ENCODE data around the gene GPR18.

Gene GPR18

DNA sequence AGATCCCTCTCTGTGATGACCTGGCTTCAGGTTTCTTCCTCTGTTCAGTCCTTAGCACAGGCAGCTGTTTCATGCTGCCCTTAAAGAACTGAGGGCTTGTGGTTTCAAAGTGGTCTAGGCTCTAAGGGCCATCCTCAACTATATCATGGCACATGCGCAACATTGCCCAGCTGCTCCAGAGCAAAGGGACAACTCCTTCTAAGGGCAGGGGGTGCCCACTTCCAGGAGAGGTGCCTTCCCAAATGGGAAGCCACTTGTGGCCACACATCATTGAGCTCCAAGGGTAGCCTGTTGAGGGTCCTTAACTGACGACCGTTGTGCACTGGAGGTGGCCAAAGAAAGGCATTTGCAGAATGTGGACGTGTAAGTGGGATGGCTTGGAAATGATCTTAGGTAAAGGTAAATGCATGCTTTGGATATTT lies 41.8 kb upstream of the GPR18 start:
- Histone ChIP-seq H3K4me1 (ENCODE audit: control insufficient read depth in 1 of 2, insufficient read depth in 2 of 2, low read length in 2 of 2) (peaks cover 7 to 8% of the 10 kb centered on the region in 2 donors), H3K27ac (ENCODE audit: low read length) (no peak overlapping the region)

DNA sequence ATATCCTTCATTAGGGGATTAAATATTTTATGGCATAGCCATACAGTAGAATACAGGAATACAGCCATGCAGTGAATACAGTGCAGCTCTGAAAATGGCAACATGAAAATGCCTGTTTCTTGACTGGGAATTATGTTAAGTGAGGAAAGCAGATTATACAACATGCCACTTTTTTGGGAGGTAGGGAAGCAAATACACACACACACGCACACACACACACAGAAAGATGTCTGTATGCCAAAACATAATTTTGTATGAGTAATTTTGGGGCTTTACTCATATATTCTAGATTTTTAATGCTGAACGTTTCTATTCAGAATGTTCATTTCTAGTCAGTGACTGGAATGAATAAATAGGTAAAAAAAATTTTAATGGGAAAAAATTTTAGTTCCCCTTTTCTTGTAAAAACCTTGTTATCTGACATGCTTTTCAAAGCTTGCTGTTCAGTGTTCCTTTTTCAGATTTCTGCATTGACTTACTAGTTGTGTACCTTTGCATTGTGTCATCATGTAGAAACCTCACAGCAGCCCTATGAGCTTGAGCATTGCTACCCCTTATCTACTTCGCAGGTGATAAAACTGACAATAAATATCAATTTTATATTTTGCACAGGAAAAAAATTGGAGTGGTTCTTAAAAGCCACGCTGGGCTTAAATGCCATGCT lies 41.2 kb upstream of the GPR18 start:
- H3K4me3 ChIP-seq (ENCODE audit: low read depth in 1 of 2, low read length in 2 of 2) = no peak overlapping the region
- no peaks in the 10 kb centered on the region for H3K27me3 ChIP-seq (ENCODE audit: low read depth, low read length)
- peaks cover 8 to 11% of the 10 kb centered on the region in 2 donors for H3K4me1 ChIP-seq (ENCODE audit: control insufficient read depth in 1 of 2, insufficient read depth in 2 of 2, low read length in 2 of 2)
- H3K36me3 ChIP-seq (ENCODE audit: control insufficient read depth in 1 of 2, insufficient read depth in 2 of 2, low read length in 2 of 2) = peaks cover 7 to 11% of the 10 kb centered on the region in 2 donors
- H3K27ac ChIP-seq (ENCODE audit: low read length) = no peak overlapping the region
- H3K9me3 ChIP-seq (ENCODE audit: control insufficient read depth in 1 of 2, low read length in 2 of 2) = no peaks in the 10 kb centered on the region

More for the DNA sequence above, 41.8 kb upstream of the GPR18 start:
- Histone ChIP-seq H3K9me3 (ENCODE audit: control insufficient read depth in 1 of 2, low read length in 2 of 2) (no peaks in the 10 kb centered on the region), H3K27me3 (ENCODE audit: low read depth, low read length) (no peaks in the 10 kb centered on the region), H3K4me3 (ENCODE audit: low read depth in 1 of 2, low read length in 2 of 2) (no peak overlapping the region), H3K36me3 (ENCODE audit: control insufficient read depth in 1 of 2, insufficient read depth in 2 of 2, low read length in 2 of 2) (peaks cover 7 to 10% of the 10 kb centered on the region in 2 donors)

DNA sequence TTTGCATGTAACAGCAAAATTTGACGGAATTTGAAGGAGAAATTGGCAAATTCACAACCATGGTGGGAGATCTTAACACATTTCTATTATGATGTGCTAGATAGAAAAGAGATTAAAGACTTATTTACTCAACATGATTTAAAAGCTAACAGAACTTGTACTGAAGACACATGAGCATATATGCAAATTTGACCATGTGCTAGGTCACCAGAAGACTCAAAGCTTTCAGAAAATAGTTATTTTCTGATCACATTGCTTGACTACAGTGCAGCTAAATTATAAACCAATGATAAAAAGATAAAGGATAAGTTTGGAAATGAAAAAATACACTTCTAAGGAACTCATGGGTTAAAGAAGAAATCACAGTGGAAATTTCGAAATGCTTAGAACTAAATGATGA lies 39.9 kb upstream of the GPR18 start:
- no peak overlapping the region for H3K4me3 ChIP-seq (ENCODE audit: low read depth in 1 of 2, low read length in 2 of 2)
- peaks cover 8 to 11% of the 10 kb centered on the region in 2 donors for H3K4me1 ChIP-seq (ENCODE audit: control insufficient read depth in 1 of 2, insufficient read depth in 2 of 2, low read length in 2 of 2)
- H3K36me3 ChIP-seq (ENCODE audit: control insufficient read depth in 1 of 2, insufficient read depth in 2 of 2, low read length in 2 of 2) = peaks cover 11 to 12% of the 10 kb centered on the region in 2 donors
- no peaks in the 10 kb centered on the region for H3K9me3 ChIP-seq (ENCODE audit: control insufficient read depth in 1 of 2, low read length in 2 of 2)
- no peak overlapping the region for H3K27ac ChIP-seq (ENCODE audit: low read length)
- H3K27me3 ChIP-seq (ENCODE audit: low read depth, low read length) = no peaks in the 10 kb centered on the region

DNA sequence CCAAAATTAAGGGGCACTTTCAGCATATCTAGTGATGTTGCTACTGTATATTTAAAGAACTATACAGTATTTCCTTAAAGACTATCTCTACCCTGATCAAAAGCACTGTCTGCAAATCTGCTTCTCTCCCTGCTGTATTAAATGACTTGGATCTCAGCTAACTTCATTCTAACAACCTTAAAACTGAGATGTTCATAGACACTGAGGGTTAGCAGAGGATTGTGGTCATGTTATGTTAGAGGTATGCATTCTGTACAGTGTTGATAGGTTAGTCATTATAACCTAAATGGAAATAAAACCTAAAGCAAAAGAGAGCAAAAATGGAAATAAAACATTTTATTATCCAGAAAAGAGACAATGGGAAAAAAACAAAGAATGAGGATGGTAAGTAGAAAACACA lies 39.2 kb upstream of the GPR18 start:
- Histone ChIP-seq H3K27me3 (ENCODE audit: low read depth, low read length) (no peaks in the 10 kb centered on the region), H3K4me1 (ENCODE audit: control insufficient read depth in 1 of 2, insufficient read depth in 2 of 2, low read length in 2 of 2) (peaks cover 8 to 11% of the 10 kb centered on the region in 2 donors), H3K9me3 (ENCODE audit: control insufficient read depth in 1 of 2, low read length in 2 of 2) (no peaks in the 10 kb centered on the region), H3K4me3 (ENCODE audit: low read depth in 1 of 2, low read length in 2 of 2) (no peak overlapping the region), H3K36me3 (ENCODE audit: control insufficient read depth in 1 of 2, insufficient read depth in 2 of 2, low read length in 2 of 2) (peaks cover 11 to 16% of the 10 kb centered on the region in 2 donors), H3K27ac (ENCODE audit: low read length) (no peak overlapping the region)

DNA sequence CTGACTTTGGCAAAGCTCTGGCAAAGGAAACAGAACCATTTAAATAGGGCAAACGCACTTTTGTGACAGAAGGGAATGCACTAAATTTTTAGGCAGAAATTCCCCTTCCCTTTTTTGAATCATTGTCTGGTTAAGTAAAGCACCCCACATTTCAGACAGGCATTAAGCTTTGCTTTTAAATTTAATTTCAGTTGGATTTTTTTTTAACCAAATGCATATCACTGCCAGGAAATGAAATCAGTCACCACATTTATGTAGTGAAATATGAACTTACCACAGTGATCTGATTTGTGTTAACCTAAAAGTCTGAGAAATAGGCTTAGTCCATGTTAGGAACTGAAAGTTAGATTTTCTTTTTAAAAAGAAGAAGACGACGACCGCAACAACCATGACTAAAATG lies 38.2 kb upstream of the GPR18 start:
- peaks cover 11 to 16% of the 10 kb centered on the region in 2 donors for H3K36me3 ChIP-seq (ENCODE audit: control insufficient read depth in 1 of 2, insufficient read depth in 2 of 2, low read length in 2 of 2)
- H3K27ac ChIP-seq (ENCODE audit: low read length) = peak overlapping the region; percentile 7
- no peak overlapping the region for H3K4me3 ChIP-seq (ENCODE audit: low read depth in 1 of 2, low read length in 2 of 2)
- H3K27me3 ChIP-seq (ENCODE audit: low read depth, low read length) = no peaks in the 10 kb centered on the region
- peaks cover 8 to 11% of the 10 kb centered on the region in 2 donors for H3K4me1 ChIP-seq (ENCODE audit: control insufficient read depth in 1 of 2, insufficient read depth in 2 of 2, low read length in 2 of 2)
- no peaks in the 10 kb centered on the region for H3K9me3 ChIP-seq (ENCODE audit: control insufficient read depth in 1 of 2, low read length in 2 of 2)

DNA sequence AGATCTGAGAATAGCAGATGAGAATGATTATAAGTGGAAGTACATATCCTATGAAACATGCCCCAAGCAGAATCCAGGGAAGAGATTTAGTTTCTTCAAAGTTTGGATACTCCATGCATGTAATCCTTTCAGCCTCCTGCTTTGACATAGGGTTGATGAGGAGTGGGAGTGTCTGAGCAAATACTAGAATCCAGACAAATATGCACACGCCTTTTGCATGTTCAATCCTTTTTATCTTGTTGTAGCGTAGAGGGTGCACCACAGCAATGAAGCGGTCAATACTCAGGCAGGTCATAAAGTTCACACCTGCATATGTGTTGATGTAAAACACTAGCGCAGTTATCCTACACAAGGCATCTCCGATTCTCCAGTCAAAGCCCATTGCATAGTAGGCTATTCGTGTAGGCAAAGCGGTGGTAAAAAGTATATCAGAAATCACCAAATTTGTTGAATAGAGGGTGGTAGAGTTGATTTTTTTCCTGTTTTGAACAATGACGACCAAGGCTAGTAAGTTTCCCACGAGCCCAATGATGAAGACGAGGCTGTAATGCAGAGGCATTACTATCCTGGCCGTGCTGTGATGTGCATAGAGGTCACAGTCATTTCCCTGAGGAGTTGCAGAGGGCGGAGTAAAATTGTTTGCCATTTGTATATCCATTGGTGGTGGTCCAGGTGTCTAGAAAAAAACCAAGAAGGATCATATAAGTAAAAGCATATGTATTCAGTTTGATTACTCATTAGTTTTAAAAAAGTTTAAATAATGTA lies 37.5 kb upstream of the GPR18 start:
- H3K9me3 ChIP-seq (ENCODE audit: control insufficient read depth in 1 of 2, low read length in 2 of 2) = no peaks in the 10 kb centered on the region
- H3K4me1 ChIP-seq (ENCODE audit: control insufficient read depth in 1 of 2, insufficient read depth in 2 of 2, low read length in 2 of 2) = peaks cover 8 to 11% of the 10 kb centered on the region in 2 donors
- no peak overlapping the region for H3K27ac ChIP-seq (ENCODE audit: low read length)
- peaks cover 11 to 16% of the 10 kb centered on the region in 2 donors for H3K36me3 ChIP-seq (ENCODE audit: control insufficient read depth in 1 of 2, insufficient read depth in 2 of 2, low read length in 2 of 2)
- H3K4me3 ChIP-seq (ENCODE audit: low read depth in 1 of 2, low read length in 2 of 2) = peak overlapping the region in 1 of 2 donors; percentile 1
- no peaks in the 10 kb centered on the region for H3K27me3 ChIP-seq (ENCODE audit: low read depth, low read length)

DNA sequence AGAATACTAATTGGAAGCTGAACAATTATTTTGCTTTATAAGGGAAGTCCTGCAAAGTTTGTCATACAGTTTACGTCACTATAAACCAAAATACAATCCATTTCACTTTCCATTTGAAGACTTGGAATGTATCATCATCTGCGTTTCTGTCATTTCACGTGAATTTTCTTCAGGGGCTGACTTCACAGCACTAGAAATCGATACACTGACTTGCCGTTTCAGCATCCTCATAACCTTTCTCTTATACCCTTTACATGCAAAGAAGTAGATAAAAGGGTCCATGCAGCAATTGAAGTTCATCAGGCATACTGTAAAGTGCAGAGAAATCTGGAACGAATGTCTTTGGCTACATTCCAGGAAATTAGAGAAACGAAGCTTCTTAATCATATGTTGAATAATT lies 36.8 kb upstream of the GPR18 start:
- H3K27me3 ChIP-seq (ENCODE audit: low read depth, low read length) = no peaks in the 10 kb centered on the region
- H3K9me3 ChIP-seq (ENCODE audit: control insufficient read depth in 1 of 2, low read length in 2 of 2) = no peaks in the 10 kb centered on the region
- peaks cover 8 to 11% of the 10 kb centered on the region in 2 donors for H3K4me1 ChIP-seq (ENCODE audit: control insufficient read depth in 1 of 2, insufficient read depth in 2 of 2, low read length in 2 of 2)
- H3K4me3 ChIP-seq (ENCODE audit: low read depth in 1 of 2, low read length in 2 of 2) = no peak overlapping the region
- peaks cover 11 to 16% of the 10 kb centered on the region in 2 donors for H3K36me3 ChIP-seq (ENCODE audit: control insufficient read depth in 1 of 2, insufficient read depth in 2 of 2, low read length in 2 of 2)
- no peak overlapping the region for H3K27ac ChIP-seq (ENCODE audit: low read length)

DNA sequence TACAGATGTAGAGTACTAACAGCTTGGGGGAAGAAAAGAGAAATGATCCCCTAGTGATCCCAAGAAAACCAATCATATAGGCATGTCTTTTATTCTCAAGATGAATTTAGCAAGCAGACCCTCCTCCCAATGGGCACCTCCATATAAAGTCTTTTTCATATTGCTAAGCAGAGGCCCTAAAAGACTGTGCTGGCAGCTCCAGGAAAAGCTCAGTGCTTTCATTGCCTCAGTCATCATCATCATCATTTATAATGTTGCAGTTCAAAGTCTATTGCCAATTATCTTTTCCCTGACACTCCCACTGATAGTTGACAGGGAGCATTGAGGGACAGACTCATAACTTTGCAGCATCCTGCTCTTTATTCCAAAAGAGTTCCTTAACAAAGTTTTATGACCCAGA lies 36.0 kb upstream of the GPR18 start:
- Histone ChIP-seq H3K4me3 (ENCODE audit: low read depth in 1 of 2, low read length in 2 of 2) (no peak overlapping the region), H3K9me3 (ENCODE audit: control insufficient read depth in 1 of 2, low read length in 2 of 2) (no peaks in the 10 kb centered on the region), H3K36me3 (ENCODE audit: control insufficient read depth in 1 of 2, insufficient read depth in 2 of 2, low read length in 2 of 2) (peaks cover 11 to 16% of the 10 kb centered on the region in 2 donors), H3K27ac (ENCODE audit: low read length) (no peak overlapping the region), H3K4me1 (ENCODE audit: control insufficient read depth in 1 of 2, insufficient read depth in 2 of 2, low read length in 2 of 2) (peaks cover 8 to 11% of the 10 kb centered on the region in 2 donors), H3K27me3 (ENCODE audit: low read depth, low read length) (no peaks in the 10 kb centered on the region)

DNA sequence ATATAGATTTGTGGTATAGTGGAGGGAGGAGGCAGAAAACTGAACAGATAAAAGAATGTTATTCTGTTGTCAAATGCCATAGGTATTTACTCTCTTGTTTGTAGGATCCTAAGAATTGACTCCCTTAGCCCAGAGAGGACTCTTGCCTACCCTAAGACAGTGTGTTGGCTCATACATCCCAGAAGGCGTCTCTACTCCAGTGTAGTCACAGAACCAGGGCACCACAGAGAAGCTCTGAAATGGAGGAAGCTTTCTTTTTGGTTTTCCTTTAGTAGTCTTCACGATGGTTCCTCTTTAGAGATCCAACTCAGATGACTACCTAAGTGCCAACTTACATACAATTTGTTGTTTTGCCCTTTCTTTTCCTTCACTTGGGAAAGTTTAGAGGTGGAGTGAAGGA lies 35.0 kb upstream of the GPR18 start:
- Histone ChIP-seq H3K27me3 (ENCODE audit: low read depth, low read length) (no peaks in the 10 kb centered on the region), H3K9me3 (ENCODE audit: control insufficient read depth in 1 of 2, low read length in 2 of 2) (no peaks in the 10 kb centered on the region), H3K4me3 (ENCODE audit: low read depth in 1 of 2, low read length in 2 of 2) (no peak overlapping the region), H3K27ac (ENCODE audit: low read length) (no peak overlapping the region), H3K36me3 (ENCODE audit: control insufficient read depth in 1 of 2, insufficient read depth in 2 of 2, low read length in 2 of 2) (peaks cover 11 to 16% of the 10 kb centered on the region in 2 donors), H3K4me1 (ENCODE audit: control insufficient read depth in 1 of 2, insufficient read depth in 2 of 2, low read length in 2 of 2) (peaks cover 8 to 11% of the 10 kb centered on the region in 2 donors)

DNA sequence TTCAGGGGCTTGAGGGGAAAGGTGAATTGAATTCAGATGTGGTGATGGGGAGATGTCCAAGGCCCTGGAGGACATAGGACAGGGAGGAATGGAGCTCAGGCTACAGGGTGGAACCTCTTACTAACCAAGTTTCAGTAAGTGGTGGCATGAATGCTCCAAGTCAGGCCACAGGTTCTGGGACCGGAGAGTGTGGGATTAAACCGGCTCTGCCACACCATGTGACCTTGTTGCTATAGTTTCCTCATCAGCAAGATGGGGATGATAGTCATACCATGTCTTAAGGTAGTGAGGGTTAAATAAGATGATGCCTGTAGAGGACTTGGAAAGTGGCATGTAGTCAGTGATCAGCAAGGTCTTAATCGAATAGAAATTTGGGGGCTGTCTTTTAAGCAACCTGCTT lies 32.7 kb upstream of the GPR18 start:
- peaks cover 8 to 15% of the 10 kb centered on the region in 2 donors for H3K4me1 ChIP-seq (ENCODE audit: control insufficient read depth in 1 of 2, insufficient read depth in 2 of 2, low read length in 2 of 2)
- no peak overlapping the region for H3K27ac ChIP-seq (ENCODE audit: low read length)
- H3K9me3 ChIP-seq (ENCODE audit: control insufficient read depth in 1 of 2, low read length in 2 of 2) = no peaks in the 10 kb centered on the region
- peaks cover 11 to 16% of the 10 kb centered on the region in 2 donors for H3K36me3 ChIP-seq (ENCODE audit: control insufficient read depth in 1 of 2, insufficient read depth in 2 of 2, low read length in 2 of 2)
- no peaks in the 10 kb centered on the region for H3K27me3 ChIP-seq (ENCODE audit: low read depth, low read length)
- no peak overlapping the region for H3K4me3 ChIP-seq (ENCODE audit: low read depth in 1 of 2, low read length in 2 of 2)

DNA sequence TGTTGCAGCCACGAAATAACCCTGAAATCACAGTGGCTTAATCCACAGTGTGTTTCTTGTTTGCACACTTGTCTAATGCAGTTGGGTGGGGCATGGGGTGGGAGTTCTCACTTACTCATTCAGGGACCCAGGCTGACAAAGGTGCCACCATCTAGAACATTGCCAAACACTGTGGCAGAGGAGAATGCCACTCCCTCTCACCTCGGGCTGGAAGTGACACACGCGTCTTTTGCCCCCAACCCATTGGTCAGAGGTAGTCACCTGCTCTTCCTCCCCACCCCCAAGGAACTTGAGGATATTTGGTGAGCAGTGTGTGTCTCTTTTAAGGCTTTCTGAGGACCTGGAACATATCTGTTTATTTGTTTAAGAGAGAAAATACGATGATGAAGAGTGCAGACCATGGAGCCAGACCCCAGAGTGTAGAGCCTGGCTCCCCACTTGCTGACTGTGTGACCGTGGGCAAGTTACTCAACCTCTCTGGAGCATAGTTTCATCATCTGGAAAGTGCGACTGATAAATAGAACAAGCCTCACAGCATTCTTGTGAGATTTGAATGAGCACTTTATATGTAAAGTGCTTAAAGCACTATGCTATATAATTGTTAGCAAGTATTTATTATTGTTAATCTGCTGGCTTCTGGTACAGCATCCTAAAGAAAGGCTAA lies 31.6 kb upstream of the GPR18 start:
- Histone ChIP-seq H3K36me3 (ENCODE audit: control insufficient read depth in 1 of 2, insufficient read depth in 2 of 2, low read length in 2 of 2) (peaks cover under 1 to 8% of the 10 kb centered on the region in 2 donors), H3K4me3 (ENCODE audit: low read depth in 1 of 2, low read length in 2 of 2) (no peak overlapping the region), H3K27ac (ENCODE audit: low read length) (no peak overlapping the region), H3K4me1 (ENCODE audit: control insufficient read depth in 1 of 2, insufficient read depth in 2 of 2, low read length in 2 of 2) (peaks cover 0 to 6% of the 10 kb centered on the region in 2 donors), H3K27me3 (ENCODE audit: low read depth, low read length) (no peaks in the 10 kb centered on the region), H3K9me3 (ENCODE audit: control insufficient read depth in 1 of 2, low read length in 2 of 2) (no peaks in the 10 kb centered on the region)
